HG02973 (cell line): ENCODE measurements around the gene ST6GALNAC3.
"Not testable (repeated sequence)": the region's sequence is repeated elsewhere in the genome, so short reads cannot be mapped to it uniquely, and the experiment has no call there.

Source experiments
- ATAC-seq: cut with Tn5 transposase; IDR thresholded peaks from one replicate; pipeline ENCODE4 v1.9.1; 2021; ENCODE audit warnings: moderate library complexity; ENCODE audit not compliant: unreplicated experiment

ST6GALNAC3 gene

DNA sequence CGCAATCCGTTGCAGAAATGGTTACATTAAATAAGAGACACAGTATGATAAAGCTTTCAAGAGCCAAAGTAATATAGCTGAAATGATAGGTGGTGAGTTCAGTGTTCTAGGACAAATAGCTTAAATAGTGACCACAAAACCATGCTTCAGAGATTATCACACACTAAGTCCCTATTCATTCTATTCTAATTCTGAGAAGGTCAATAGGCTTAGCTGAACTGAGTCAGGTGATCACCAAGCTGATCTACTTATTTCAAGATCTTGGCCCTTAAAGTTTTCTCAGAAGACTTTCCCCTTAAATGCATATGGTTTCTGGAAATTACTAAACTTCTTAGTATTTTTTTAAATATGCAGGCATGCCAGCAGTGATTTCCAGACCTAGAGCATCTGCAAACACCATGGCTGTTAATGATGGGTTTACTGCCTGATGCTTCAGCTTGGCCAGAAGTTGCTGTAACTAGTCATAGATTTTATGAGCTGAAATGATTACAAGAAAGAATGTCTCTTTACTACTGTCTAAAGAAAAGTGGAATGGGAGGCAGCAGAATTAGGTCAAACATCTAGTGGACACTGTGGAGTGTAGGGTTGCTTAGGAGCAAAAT, 242.9 kb downstream of the ST6GALNAC3 start:
- ATAC-seq, result no peak

DNA sequence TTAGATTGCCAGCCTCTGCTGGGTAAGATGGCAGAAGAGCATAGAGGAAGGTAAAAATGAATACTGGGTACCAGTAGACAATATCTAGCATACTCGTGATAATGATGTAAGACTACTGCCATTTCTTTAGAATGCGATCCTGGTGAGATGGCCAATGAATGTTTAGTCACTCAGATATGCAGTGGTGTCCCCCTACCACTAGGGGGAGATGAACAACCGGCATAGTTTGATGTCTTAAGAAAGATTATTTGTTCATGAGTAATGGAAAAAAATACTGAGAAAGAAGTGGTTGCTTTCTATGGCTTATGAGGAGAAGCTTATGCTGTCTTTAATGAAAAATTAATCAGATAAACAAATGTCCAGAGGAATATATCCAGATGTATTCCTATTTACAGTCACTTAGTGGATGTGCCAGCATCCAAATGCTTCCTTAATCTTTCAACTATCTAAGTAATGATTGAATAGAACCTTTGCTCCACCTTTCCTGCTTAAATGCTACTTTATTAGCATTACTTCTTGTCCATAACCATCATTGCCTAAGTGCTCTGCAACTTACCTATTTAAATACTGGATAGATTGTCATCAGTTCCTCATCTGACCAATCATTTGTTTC, 256.6 kb downstream of the ST6GALNAC3 start:
- ATAC-seq, result peak; percentile 86

DNA sequence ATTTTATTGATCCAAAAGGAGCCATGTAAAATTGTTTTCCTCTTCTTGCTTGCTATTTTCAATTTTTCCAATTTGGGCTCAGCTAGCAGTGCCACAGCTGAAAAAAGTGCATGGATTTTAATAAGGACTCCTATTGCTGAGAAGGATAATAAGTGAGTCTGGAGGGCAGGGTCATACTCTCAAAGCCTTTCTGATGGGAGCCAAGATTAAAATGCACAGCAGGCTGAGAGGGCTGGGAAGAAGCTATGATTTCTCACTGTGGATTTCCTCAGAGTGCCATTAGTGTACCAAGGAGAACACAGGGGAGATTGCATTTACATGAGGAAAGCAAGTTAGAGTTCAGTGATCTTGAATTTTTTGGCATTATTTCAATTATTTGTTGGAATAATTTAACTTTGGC, 261.3 kb downstream of the ST6GALNAC3 start:
- ATAC-seq, result no peak

DNA sequence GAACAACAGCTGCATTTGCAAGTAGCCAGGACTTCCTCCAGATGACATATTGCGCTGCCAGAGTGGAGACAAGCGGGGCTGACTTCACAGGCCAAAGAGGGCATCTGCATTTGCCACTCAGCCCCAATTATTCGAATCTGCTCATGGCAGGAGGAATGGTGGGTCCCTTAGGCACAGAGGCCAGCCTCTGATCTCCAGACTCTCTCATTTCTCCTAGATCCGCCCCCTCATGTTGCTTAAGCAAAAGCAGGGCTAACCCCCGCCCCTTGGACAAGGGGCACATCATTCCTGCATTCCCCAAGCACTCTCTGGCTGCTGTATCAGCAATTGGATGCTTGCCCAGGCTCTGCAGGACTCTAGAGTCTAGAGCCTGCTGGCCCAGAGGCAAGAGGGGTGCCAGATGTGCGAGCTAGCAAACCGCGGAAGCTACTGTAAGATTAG, 262.4 kb downstream of the ST6GALNAC3 start:
- ATAC-seq, result no peak

DNA sequence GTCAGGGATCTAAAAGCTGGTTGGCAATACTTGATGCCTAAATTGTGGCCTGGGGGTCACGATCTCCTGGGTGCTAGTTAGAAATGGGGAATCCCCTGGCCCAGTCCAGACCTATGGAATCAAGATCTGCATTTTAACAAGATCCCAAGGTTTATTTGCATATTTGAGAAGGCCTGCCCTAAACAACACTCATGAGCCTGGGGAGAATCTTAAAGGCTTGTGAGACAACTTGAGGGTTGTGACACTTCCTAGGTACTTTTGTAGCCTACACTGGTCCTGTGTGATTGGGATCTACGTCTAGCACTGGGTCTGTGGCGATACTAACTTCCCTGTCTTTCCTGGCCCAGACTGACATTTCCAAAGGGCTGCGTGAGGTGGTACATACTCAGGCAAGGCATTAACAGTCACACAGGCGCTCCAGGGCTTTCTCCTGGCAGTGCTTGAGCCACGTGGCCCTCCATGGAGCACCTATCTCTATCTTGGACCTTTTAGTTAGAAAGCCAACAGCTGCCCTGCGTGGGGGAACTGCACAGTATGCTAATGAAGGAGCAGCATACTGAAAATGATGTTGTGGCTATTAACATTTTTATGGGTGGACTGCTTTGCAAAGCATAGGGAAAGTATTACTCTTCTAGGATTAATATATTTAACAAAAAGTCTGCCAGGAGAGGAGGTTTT, 263.1 kb downstream of the ST6GALNAC3 start:
- no peak for ATAC-seq

DNA sequence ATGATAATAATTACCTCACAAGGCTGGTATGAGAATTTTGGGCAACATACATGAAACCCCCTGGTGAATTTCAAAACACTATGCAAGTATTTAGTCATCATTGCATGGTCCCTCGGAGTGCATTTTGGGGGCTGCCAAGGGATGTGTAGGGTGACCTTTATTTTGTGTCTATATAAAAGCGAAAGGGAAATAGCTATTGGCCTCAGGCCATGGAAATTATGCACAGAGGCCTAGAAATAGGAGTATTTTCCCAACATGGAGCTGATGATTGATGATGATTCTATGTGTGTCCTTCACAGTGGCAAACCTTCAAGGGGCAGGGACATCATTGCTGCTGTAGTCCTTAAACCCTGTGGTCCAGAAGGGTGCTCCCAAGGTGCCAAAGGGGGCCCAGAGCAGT, 265.5 kb downstream of the ST6GALNAC3 start:
- no peak for ATAC-seq

DNA sequence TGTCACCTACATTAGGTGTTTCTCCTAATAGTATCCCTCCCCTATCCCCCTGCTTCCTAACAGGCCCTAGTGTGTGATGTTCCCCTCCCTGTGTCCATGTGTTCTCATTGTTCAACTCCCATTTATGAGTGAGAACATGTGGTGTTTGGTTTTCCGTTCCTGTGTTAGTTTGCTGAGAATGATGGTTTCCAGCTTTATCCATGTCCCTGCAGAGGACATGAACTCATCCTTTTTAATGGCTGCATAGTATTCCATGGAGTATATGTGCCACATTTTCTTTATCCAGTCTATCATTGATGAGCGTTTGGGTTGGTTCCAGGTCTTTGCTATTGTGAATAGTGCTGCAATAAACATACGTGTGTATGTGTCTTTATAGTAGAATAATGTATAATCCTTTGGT, 267.3 kb downstream of the ST6GALNAC3 start:
- not testable (repeated sequence) for ATAC-seq

DNA sequence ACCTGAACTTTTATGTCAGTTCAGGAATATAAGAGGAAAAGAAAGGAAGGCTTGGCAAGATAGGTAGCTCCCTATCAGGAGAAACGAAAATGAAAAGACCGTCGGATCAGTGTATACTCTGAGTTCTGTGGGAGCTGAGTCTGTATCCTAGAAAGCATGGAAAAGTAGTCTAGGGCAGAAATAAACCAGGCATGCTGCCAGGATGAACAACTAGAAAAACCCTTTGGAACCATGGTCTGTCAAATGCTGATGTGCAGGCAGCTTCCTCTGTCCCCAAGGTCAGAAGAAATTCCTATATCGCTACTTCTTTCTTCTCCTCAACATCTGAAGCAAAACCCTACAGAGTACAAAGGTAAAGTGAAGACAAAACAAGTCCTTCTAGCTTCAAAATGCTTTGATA, 268.8 kb downstream of the ST6GALNAC3 start:
- no peak for ATAC-seq

DNA sequence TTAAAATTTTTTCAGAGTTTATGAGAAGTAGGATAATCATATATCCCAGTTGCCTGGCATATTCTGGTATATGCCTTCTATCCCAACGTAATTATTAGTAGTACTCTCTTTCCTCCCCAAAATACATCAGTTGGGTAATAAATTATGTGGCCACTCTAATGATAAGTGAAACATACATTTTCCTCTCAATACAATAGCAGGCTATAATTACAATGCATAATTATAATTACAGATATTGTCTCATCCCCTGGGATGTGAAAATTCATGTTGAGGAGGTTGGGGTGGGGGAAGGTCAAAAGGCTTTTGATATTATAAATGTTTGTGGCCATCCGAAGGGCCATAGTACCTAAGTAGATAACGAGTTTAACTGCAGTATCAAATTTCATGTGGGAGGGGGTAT, 277.1 kb downstream of the ST6GALNAC3 start:
- ATAC-seq, result no peak

DNA sequence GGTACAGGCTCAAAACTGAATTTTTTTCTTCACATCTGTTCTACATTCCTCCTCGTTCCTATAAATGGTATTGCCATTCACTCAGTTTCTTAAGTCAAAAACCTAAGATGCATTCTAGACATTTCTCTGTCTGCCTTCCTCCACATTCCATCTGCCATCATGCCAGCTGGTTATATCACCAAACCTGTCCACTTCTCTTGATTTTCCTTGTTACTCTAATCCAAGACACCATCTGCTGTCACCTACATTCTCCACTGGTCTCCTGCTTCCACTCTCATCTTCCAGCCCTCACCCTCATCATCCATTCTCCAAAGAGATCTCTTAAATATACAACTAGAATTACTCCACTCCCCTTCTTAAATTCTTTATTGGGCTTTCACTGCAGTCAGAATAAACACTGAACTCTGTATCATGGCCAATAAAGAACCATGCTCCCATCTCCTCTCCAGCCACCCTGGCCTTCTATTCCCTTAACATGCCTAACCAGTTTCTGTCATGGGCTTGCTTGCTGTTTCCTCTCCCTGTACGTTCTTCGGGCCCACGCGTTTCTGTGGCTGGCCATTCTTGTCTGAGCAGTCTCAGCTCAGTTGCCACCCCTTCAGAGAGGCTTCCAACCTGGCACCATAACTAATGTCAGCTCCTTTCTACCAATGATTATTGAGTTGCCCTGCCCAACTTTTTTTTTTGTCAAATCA, 278.3 kb downstream of the ST6GALNAC3 start:
- no peak for ATAC-seq

DNA sequence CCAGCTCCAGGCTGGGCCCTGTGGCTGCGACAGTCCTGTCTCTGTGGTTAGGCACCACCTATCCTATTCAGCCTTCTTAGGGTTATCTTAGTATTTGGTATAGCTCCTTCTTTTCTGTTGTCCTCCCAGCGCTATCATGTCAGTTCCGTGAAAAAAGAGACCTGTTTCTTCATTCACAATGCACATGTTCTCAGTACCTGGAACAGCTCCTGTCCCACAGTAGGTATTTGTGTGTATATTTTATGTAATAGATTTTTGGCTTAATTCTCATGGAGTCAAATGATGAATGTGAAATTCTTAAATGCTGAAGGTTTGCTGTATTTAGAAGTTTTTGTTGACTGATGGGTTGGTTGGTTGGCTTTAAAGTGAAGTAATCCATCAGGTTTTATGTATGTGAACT, 279.7 kb downstream of the ST6GALNAC3 start:
- ATAC-seq, result no peak

DNA sequence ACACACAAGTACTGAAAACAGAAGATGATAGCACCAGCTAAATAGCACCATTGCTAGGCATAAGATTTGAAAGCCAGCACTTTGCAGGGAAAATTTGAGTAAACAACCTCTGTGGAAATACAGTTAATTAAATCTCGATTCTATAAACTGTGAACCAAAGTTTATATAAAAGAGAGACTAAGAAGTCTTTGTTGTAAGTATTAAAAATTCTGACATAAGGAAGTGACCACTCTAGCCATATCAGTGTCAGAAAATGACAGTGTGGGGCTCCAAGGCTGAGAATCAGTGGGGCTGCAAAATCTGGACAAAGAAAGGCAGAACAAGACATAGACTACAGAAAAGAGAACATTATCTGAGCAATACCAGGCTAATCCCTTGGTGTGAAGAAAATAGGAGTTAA, 292.2 kb downstream of the ST6GALNAC3 start:
- no peak for ATAC-seq

DNA sequence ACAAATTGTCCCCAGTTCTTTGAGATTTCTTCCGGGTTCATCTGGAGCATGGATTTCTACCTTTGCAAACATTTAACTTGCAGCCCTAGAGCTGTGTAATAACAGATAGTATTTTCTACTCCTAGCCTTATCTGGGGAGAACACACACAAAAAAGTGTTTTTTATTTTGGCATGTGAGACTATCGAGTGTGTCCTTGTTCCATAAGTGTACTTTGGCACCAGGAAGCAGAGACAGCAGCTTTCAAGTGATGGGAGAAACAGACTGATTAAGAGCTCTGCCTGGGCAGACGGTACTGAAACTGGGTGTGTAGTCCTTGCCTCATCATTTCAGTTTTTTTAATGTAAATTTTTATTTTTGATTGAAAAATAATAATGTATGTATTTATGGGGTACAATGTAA, 297.4 kb downstream of the ST6GALNAC3 start:
- ATAC-seq, result no peak

DNA sequence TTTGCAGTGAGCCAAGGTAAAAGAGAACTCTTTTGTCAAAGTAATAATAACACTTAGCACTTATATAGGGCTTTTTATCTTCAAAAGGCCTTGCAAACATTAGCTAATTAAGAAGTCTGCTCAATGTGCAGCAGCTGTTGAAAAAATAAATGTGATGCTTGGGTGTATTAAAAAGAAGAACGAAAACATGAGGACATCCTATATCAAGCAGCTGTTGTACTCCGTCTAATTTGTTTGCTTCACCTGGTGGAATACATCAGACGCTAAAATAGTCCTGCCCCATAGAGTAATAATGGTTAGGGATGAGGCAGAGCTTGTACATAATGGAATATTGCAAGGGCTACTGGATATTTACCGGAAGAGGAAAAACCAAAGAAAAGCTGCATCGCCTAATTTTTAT, 299.5 kb downstream of the ST6GALNAC3 start:
- no peak for ATAC-seq

DNA sequence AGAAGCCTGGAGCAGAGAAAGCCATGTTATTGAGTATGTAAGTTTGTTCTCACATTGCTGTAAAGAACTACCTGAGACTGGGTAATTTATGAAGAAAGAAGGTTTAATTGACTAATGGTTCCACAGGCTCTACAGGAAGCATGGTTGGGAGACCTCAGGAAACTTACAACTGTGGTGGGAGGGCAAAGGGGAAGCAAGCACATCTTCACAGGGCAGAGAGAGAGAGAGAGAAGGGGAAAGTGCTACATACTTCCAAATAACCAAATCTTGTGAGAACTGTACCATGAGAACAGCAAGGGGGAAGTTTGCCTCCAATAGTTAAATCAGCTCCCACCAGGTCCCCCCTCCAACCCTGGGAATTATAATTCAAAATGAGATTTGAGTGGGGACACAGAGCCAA, 302.7 kb downstream of the ST6GALNAC3 start:
- ATAC-seq, result no peak

DNA sequence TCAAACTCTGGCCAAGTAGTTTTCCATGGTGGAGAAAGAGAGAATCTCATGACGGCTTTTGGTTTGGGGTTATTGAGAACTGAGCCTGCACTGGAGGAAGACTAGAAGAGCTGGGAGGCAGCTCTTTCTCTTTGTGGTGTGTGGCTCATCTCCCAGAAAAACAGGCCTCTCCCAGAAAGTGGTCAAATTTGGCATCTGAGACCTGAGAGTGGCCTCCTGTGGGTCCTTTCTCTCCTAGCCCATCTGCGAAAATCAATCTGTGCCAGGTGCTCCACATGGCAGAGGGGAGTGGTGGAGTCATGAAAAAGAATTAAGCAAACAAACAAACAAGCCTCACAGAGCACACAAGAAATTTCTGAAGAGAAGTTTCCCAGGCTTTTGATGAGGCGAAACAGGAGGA, 305.0 kb downstream of the ST6GALNAC3 start:
- no peak for ATAC-seq

DNA sequence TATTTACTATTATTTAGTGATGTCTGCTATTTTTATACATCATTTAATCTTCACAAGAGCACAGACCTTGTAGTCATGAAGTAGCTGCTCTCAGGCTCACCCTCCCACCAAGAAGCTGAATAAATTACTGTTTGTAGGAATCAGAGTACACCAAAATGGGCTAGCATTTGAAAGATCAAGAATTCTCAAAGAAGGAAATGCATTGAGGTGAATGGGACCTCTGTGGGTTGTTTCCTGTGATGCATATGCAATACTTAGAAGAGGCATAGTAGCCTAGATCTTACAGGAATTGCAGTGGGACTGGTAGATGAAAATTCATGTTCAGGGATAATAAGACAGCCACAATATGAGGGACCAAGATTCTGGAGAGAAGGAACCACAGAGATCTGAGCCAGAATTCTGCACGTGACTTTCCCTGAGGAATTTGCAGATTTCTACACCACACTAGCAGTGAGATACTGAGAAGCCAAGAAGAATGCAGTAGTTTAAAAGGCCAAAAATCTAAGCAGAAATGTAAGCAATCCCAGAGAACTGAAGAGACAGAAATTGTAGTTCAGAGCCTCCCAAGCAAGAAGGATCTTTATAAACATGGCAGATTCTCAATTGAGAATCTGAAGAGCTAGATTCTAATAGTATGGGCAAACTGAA, 307.0 kb downstream of the ST6GALNAC3 start:
- ATAC-seq, result no peak

DNA sequence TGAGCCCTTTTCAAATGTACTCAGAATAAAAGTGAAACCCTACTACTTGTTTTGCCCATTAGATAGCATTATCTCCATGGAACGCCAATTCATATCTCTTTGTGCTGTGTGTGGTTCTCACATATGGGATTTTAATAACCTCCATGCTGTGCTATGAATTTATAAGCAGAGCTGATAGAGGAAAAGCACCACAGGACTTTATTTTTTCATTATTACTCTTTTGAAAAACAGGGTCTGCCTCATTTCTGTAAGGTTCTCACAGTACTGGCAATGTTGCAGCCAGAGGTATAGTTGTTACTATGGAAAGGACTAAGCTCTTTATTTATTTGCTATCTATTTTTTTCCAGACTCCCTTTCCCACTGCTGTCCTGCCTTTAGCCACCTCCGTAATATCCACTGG, 313.7 kb downstream of the ST6GALNAC3 start:
- no peak for ATAC-seq

DNA sequence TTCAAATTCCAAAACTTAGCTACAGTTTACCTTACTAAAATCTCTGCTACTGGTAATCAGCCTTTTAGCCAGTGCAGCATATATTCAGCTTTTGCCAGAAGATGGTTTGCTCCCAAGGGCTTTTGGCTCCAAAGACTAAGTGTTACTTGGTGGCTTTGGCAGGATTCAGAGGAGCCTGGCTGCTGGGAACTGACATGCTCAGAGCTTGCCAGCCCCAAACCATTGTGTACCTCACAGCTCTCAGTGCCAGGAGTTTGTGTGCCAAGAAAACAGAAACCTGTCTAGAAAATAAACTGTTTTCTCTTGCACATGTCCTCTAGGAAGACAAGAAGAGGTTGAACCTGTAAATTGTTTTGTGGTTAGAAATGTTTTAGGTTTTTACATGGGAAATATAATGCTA, 315.9 kb downstream of the ST6GALNAC3 start:
- ATAC-seq, result no peak

DNA sequence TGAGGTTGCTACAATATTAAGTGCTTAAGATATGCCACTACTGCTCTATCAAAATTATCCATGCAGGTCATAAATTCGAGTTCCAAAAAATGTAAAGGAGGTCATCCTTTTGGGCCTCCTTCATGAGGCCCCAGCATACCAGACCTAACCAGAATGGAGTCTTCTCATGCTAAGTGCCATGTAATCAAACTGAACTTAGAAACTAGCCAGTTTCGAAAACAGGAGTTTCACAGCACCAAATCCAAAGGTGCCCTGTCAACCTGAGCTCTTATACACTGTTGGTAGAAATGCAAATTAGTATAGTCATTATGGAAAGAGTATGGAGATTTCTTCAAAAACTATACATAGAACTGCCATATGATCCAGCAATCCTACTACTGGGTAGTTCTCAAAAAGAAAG, 320.5 kb downstream of the ST6GALNAC3 start:
- no peak for ATAC-seq

DNA sequence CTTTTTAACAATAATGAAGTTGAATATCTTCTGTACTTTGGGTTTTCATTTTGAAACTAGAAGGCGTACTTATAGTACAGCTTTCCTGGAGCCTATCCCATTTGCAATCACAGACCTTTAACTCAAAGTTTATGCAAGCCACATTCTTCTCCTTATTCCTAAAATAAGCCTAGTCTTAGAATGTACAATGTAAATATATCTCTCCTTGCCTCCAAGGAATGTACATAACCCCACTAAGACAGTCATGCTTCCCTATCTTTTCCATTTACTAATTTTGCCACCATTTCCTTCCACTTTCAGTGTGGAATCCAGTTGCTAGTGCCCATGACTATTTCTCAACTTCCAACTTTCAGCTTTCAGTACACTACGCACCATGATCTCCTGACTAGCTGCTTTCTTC, 327.6 kb downstream of the ST6GALNAC3 start:
- ATAC-seq, result no peak
